ENCODE data around the gene UBTD1.
"Not testable (repeated sequence)": the region's sequence is repeated elsewhere in the genome, so short reads cannot be mapped to it uniquely, and the experiment has no call there.

The UBTD1 gene

GRCh38 chr10:97520520-97520919, 21.8 kb downstream of the UBTD1 start:
- no peaks in the 10 kb centered on the region for H3K36me3 ChIP-seq (replicated peaks)
- H3K4me3 ChIP-seq (ENCODE audit: low read depth, low read length), result no peak overlapping the region
- no peak overlapping the region for H3K27ac ChIP-seq
- TF ChIP-seq CTCF (IDR thresholded peaks at IDR 0.05; ENCODE audit: low read depth, low read length, missing control alignments), result no peak
- in situ Hi-C loops (cut with HindIII; ENCODE audit: low pct_ligation_motif_present, low sequenced_read_pairs), result no loop called here
- H3K27me3 ChIP-seq (replicated peaks), result no peaks in the 10 kb centered on the region
- no peak for DNase-seq

DNA sequence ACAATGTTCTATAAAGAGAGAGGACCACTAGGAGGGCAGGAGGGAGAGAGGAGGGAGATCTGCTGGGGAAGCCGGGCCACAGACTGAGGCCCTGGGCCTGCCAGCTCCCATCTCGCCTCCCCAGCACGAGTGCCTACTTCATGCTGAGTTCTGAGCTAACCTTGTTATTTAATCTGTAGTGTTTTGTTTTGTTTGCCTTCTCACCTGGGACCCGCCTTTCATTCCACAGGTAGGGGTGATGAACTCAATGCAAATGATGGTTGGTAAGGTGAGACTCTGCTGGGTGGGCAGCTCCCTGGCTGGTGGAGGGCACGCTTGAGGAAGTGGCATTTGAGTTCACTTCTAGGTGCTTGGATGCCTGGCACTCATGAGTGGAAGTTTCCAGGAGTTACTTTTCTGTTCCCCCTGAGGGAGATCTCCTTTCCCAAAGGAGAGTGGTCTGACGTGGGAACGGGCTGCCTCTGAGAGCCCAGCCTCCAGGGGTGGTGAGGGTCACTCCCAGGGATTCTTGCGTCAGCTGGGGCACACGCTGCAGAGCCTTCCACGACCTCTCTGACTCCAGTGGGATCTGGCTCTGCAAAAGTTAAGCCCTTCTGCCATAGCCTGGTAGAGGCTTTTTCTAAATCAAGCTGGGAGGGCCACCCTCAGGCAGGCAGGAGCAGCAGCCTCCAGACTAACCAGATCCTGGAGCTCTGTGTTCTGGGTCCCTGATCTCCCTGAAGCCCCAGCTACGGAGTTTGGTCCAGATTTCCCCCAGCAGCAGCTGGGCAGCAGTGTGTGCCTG, 22.4 kb downstream of the UBTD1 start:
- in situ Hi-C loops (cut with HindIII; ENCODE audit: low pct_ligation_motif_present, low sequenced_read_pairs), result no loop called here

DNA sequence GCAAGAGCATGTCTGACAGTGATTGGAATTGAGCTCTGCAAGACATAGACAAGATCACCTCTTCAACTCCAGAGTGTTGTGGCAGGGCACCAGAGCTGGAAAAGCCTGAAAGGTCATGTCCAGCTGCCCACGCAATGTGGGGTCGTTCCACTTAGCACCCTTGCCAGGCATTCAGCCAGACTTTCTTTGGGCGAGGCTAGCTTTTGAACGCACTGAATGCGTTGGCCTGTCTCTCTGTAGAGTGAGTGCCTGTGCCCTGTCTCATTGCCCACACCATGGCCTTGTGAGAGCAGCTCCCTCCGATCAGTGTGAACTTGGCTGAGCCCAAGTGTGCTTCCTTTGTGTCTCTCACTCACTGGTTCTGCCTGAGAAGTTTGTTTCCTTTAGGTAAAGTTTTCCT, 23.3 kb downstream of the UBTD1 start:
- TF ChIP-seq CTCF (IDR thresholded peaks at IDR 0.05; ENCODE audit: low read depth, low read length, missing control alignments), result no peak
- Histone ChIP-seq H3K27me3 (replicated peaks) (no peaks in the 10 kb centered on the region), H3K4me3 (ENCODE audit: low read depth, low read length) (no peak overlapping the region), H3K36me3 (replicated peaks) (no peaks in the 10 kb centered on the region), H3K27ac (no peak overlapping the region)
- DNase-seq, result no peak
- in situ Hi-C loops (cut with HindIII; ENCODE audit: low pct_ligation_motif_present, low sequenced_read_pairs), result no loop called here

More for the DNA sequence above, 22.4 kb downstream of the UBTD1 start:
- no peaks in the 10 kb centered on the region for H3K36me3 ChIP-seq (replicated peaks)
- no peaks in the 10 kb centered on the region for H3K27me3 ChIP-seq (replicated peaks)
- no peak overlapping the region for H3K4me3 ChIP-seq (ENCODE audit: low read depth, low read length)
- DNase-seq, result no peak
- H3K27ac ChIP-seq, result no peak overlapping the region
- TF ChIP-seq CTCF (IDR thresholded peaks at IDR 0.05; ENCODE audit: low read depth, low read length, missing control alignments), result no peak

GRCh38 chr10:97522937-97523336, 24.2 kb downstream of the UBTD1 start:
- no peak for TF ChIP-seq CTCF (IDR thresholded peaks at IDR 0.05; ENCODE audit: low read depth, low read length, missing control alignments)
- Histone ChIP-seq H3K4me3 (ENCODE audit: low read depth, low read length) (no peak overlapping the region), H3K27me3 (replicated peaks) (no peaks in the 10 kb centered on the region), H3K27ac (no peak overlapping the region), H3K36me3 (replicated peaks) (no peaks in the 10 kb centered on the region)
- DNase-seq, result no peak
- in situ Hi-C loops (cut with HindIII; ENCODE audit: low pct_ligation_motif_present, low sequenced_read_pairs), result no loop called here

DNA sequence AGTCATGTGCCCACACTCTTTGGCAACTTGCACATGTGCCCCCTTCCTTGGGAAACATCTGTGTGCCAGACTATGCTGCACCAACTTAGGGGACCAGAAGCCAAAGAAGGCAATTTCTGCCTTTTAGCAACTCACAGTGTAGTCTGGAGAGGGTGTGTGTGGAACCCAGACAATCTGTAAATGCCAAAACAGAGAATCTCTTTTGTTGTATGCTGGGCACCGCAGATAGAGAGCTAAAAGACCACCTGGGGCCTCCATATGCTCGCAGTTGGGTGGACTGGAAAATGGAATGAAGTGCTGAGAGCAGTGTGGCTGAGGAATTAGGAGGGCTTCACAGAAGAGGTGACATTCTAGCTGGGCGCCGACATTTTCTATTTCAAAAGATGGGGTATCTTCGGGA, 26.4 kb downstream of the UBTD1 start:
- H3K27ac ChIP-seq, result no peak overlapping the region
- no peaks in the 10 kb centered on the region for H3K27me3 ChIP-seq (replicated peaks)
- no peaks in the 10 kb centered on the region for H3K36me3 ChIP-seq (replicated peaks)
- H3K4me3 ChIP-seq (ENCODE audit: low read depth, low read length), result no peak overlapping the region
- no peak for TF ChIP-seq CTCF (IDR thresholded peaks at IDR 0.05; ENCODE audit: low read depth, low read length, missing control alignments)
- in situ Hi-C loops (cut with HindIII; ENCODE audit: low pct_ligation_motif_present, low sequenced_read_pairs), result no loop called here
- no peak for DNase-seq

- DNase-seq, result no peak
- Histone ChIP-seq H3K4me3 (ENCODE audit: low read depth, low read length) (no peak overlapping the region), H3K27ac (no peak overlapping the region), H3K27me3 (replicated peaks) (no peaks in the 10 kb centered on the region), H3K36me3 (replicated peaks) (no peaks in the 10 kb centered on the region)
- in situ Hi-C loops (cut with HindIII; ENCODE audit: low pct_ligation_motif_present, low sequenced_read_pairs), result no loop called here
- TF ChIP-seq CTCF (IDR thresholded peaks at IDR 0.05; ENCODE audit: low read depth, low read length, missing control alignments), result no peak
Measured at GRCh38 chr10:97525683-97526110, 27.0 kb downstream of the UBTD1 start.

DNA sequence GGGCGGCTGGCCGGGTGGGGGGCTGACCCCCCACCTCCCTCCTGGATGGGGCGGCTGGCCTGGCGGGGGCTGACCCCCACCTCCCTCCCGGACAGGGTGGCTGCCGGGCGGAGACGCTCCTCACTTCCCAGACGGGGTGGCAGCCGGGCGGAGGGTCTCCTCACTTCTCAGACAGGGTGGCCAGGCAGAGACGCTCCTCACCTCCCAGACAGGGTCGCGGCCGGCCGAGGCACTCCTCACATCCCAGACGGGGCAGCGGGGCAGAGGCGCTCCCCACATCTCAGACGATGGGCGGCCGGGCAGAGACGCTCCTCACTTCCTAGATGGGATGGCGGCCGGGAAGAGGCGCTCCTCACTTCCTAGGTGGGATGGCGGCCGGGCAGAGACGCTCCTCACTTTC, 30.2 kb downstream of the UBTD1 start:
- in situ Hi-C loops (cut with HindIII; ENCODE audit: low pct_ligation_motif_present, low sequenced_read_pairs); H3K27me3 ChIP-seq (replicated peaks); DNase-seq; H3K27ac ChIP-seq; H3K36me3 ChIP-seq (replicated peaks); H3K4me3 ChIP-seq (ENCODE audit: low read depth, low read length): not testable (repeated sequence)

Data from brain microvascular endothelial cell (primary cell).